ENCODE results near the gene MTURN. TPM values are rescaled to one million over a fixed set of nuclear protein-coding genes. Genes with fewer than 3 reads are reported as not detected.

The MTURN gene
- total and polyA plus RNA-seq, 9 of the 15 experiments (the other 6 are each of a cell fraction or from before 2014, with no cell fraction given), result 0.94 to 14.8 (median 6.4) TPM

DNA sequence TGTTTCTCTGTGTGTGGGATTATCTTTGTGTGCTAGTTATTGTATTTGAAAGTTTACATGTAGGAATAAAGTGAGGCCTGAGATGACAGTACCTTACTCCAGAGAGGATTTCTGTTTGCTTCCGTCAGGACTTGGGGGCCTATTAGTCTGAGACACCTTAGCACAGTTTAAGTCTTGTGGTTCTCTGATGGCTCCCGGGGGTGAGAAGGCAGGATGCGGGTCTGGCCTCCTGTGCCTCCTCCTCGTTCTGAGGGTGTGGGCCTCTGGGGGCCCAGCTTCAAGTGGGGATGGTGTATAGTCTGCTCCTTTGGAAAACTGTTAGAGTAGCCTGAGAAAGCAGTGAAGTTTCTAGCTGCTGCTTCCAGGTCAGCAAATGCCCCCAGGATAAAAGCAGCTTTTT, 12.4 kb downstream of the MTURN start (continued):
- TF ChIP-seq FIP1L1 (IDR thresholded peaks at IDR 0.05; ENCODE audit: low read depth, low read length, poor library complexity, severe bottlenecking), result no peak
- TF ChIP-seq SMAD1 (IDR thresholded peaks at IDR 0.05; ENCODE audit: low read depth, low read length, partially characterized antibody), result no peak
- no peak for TF ChIP-seq NFRKB (IDR thresholded peaks at IDR 0.05; ENCODE audit: low read depth)
- TF ChIP-seq PTTG1 (tag; IDR thresholded peaks at IDR 0.05; ENCODE audit: low read depth), result no peak
- TF ChIP-seq GABPB1 (CRISPR knock-in tag; IDR thresholded peaks at IDR 0.05), result no peak

DNA sequence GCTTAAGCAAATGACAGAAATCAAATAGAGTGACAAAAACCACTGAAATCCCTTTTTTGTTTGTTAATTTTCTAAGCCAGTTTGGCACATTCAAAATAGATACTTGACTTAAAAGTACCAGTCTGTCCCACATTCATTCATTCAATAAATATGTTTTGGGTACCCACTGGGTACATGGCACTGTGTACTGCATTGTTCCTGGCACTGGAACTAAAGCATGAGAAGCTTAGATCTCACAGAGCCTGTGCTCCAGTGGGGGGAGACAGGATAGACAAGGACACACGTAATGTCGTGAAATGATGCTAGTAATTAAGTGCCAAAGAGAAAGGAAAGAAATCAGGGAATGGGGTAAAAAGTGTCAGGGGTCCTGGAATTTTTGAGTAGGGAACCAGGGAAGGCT, 13.0 kb downstream of the MTURN start:
- H3K27ac ChIP-seq (ENCODE audit: extremely low read depth, low read depth, low read length), result no peak overlapping the region
- intact Hi-C loops (cut with micrococcal nuclease) (no loop called here), in situ Hi-C loops (cut with MboI) (no loop called here)
- no peak overlapping the region for H3K4me2 ChIP-seq (ENCODE audit: insufficient read depth, low read length)
- H3K27me3 ChIP-seq (ENCODE audit: control insufficient read depth in 2 of 2, insufficient read depth in 2 of 2, low read length in 2 of 2), result no peaks in the 10 kb centered on the region
- H3K36me3 ChIP-seq (ENCODE audit: control insufficient read depth, insufficient read depth, low read length), result peaks cover 3% of the 10 kb centered on the region; the same call in 1 of the 3 replicates
- H4K20me1 ChIP-seq (replicated peaks; ENCODE audit: control insufficient read depth, insufficient read depth, low read length), result no peaks in the 10 kb centered on the region
- H3K79me2 ChIP-seq (ENCODE audit: control insufficient read depth, insufficient read depth, low read length), result no peaks in the 10 kb centered on the region; the same call in 2 of the 3 replicates
- no peak overlapping the region for H3K4me3 ChIP-seq
- no peaks in the 10 kb centered on the region for H3K9me3 ChIP-seq (replicated peaks; ENCODE audit: control insufficient read depth, insufficient read depth, low read depth, low read length)
- no TSS peak for BruUV-seq (replicated peaks)
- POLR2A ChIA-PET, result interaction anchor here (0.6 to 1.8 kb wide), 2 partner anchors 15 to 263 kb away, joined by 3 to 4 read pairs; no protein-coding TSS in a partner anchor
- ATAC-seq (no peak), FAIRE-seq (no peak), DNase-seq (ENCODE audit: extremely low read depth in 1 of 4, low spot score in 3 of 4) (no peak)
- 100% methylated on average over 1 of the region's 2 CpGs for WGBS (ENCODE audit: insufficient coverage, low coverage, missing lambda C conversion rate)
- TF ChIP-seq SMAD4 (CRISPR knock-in tag; conservative IDR thresholded peaks at IDR 0.05) (no peak), PCBP1 (IDR thresholded peaks at IDR 0.05; ENCODE audit: low read depth, low read length, poor library complexity, severe bottlenecking) (no peak), NRF1 (conservative IDR thresholded peaks at IDR 0.05 in 1 of 2, IDR thresholded peaks at IDR 0.05 in 1 of 2) (no peak), HMG20B (CRISPR knock-in tag; IDR thresholded peaks at IDR 0.05) (no peak)
- H2AFZ ChIP-seq (ENCODE audit: low read depth, low read length), result no peak overlapping the region
- H3K9me1 ChIP-seq (ENCODE audit: control insufficient read depth, insufficient read depth, low read length), result no peaks in the 10 kb centered on the region
- peaks cover 12 to 62% of the 10 kb centered on the region in 2 experiments; a peak in 4 of 5 replicates for H3K4me1 ChIP-seq (replicated peaks in 1 of 2; ENCODE audit: control insufficient read depth in 2 of 2, insufficient read depth in 2 of 2, low read length in 2 of 2)
- no peak overlapping the region for H3K9ac ChIP-seq (ENCODE audit: insufficient read depth in 1 of 2, low read depth in 2 of 2, low read length in 2 of 2)
- CTCF ChIA-PET (ENCODE audit: low intra/inter-chr PET ratio), result no interaction called here
